ENCODE data around the gene RBMS1.
A peak's percentile ranks its signal among the peaks of the same experiment; 100 is the strongest.
"Not testable (repeated sequence)": the region's sequence is repeated elsewhere in the genome, so short reads cannot be mapped to it uniquely, and the experiment has no call there.

Gene RBMS1

GRCh38 chr2:160501370-160501769, 7.8 kb upstream of the RBMS1 start:
- DNase-seq = no peak

GRCh38 chr2:160499865-160500264, 6.3 kb upstream of the RBMS1 start:
- no peak for DNase-seq

- no peak for DNase-seq
Measured at GRCh38 chr2:160498137-160498536, 4.5 kb upstream of the RBMS1 start.

GRCh38 chr2:160494201-160494644, 616 bp upstream of the RBMS1 start:
- DNase-seq = no peak

GRCh38 chr2:160492401-160493226, 993 bp downstream of the RBMS1 start:
- peak; percentile 47 for DNase-seq

GRCh38 chr2:160491911-160492371, 1.7 kb downstream of the RBMS1 start:
- DNase-seq = no peak

- no peak for DNase-seq
Measured at GRCh38 chr2:160490733-160491685, 2.6 kb downstream of the RBMS1 start.

- no peak for DNase-seq
Measured at GRCh38 chr2:160489111-160489510, 4.5 kb downstream of the RBMS1 start.

GRCh38 chr2:160488289-160488688, 5.3 kb downstream of the RBMS1 start:
- not testable (repeated sequence) for DNase-seq

- DNase-seq = no peak
Measured at GRCh38 chr2:160486341-160486740, 7.3 kb downstream of the RBMS1 start.

- DNase-seq = peak; percentile 34
Measured at GRCh38 chr2:160484859-160485520, 8.6 kb downstream of the RBMS1 start.

GRCh38 chr2:160482673-160483072, 10.9 kb downstream of the RBMS1 start:
- no peak for DNase-seq

GRCh38 chr2:160479269-160479668, 14.3 kb downstream of the RBMS1 start:
- DNase-seq = no peak

GRCh38 chr2:160478660-160479059, 14.9 kb downstream of the RBMS1 start:
- no peak for DNase-seq

- no peak for DNase-seq
Measured at GRCh38 chr2:160477032-160477431, 16.6 kb downstream of the RBMS1 start.

- no peak for DNase-seq
Measured at GRCh38 chr2:160474891-160475787, 18.5 kb downstream of the RBMS1 start.

GRCh38 chr2:160474319-160474645, 19.3 kb downstream of the RBMS1 start:
- no peak for DNase-seq

GRCh38 chr2:160473468-160474318, 19.9 kb downstream of the RBMS1 start:
- DNase-seq = no peak

- no peak for DNase-seq
Measured at GRCh38 chr2:160472839-160473251, 20.8 kb downstream of the RBMS1 start.

GRCh38 chr2:160471950-160472349, 21.7 kb downstream of the RBMS1 start:
- peak; percentile 31 for DNase-seq

GRCh38 chr2:160469621-160470204, 23.9 kb downstream of the RBMS1 start:
- DNase-seq = no peak

Data from CD4-positive, alpha-beta T cell treated with Interleukin-15 for 1 hour (primary cell).